Peyer's patch (tissue), 4 donors: Measurements from ENCODE around the gene ZEB1.

Experiments used
- CTCF ChIP-seq, 6 experiments: fragments of 450-650 bp in 4 of 6; fragments of 200-600 bp in 2 of 6; sonication (generic) in 1 of 6; IDR thresholded peaks; one replicate each; pipeline ENCODE4 v1.5.1; 2017 to 2019; ENCODE audit warnings: antibody characterized with exemption in 6 of 6, mild to moderate bottlenecking in 3 of 6, moderate library complexity in 1 of 6
- POLR2A ChIP-seq, 2 donors: fragments of 450-650 bp; IDR thresholded peaks; one replicate each; pipeline ENCODE4 v1.5.1; 2017; ENCODE audit warnings: antibody characterized with exemption in 2 of 2, mild to moderate bottlenecking in 2 of 2, moderate library complexity in 2 of 2

GRCh38 chr10:31383810-31384588, 65.0 kb downstream of the ZEB1 start:
- no peak for TF ChIP-seq POLR2A (IDR thresholded peaks at IDR 0.05)
- no peak for TF ChIP-seq CTCF (IDR thresholded peaks at IDR 0.05)
